Measurements from ENCODE around the gene PLN.

DNA sequence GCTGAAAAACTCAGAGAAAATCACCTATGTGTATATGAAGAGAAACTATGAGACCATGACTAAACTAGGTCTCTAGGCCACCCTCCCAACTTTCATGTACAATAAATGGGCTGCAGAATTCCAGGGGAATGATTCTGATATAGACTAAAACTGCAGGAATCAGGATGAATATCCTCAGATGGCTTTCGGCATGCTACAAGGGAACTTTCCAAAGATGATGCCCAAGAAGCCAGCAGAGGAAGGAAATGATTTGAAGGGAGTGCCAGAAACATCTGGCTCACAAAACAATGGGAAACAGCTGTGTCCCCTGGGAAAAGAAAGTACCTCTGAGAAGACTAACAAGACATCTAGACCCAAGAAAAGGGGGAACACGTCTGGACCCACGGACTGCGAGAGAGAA lies 41.1 kb downstream of the PLN start:
- TF ChIP-seq, protein P1, sequence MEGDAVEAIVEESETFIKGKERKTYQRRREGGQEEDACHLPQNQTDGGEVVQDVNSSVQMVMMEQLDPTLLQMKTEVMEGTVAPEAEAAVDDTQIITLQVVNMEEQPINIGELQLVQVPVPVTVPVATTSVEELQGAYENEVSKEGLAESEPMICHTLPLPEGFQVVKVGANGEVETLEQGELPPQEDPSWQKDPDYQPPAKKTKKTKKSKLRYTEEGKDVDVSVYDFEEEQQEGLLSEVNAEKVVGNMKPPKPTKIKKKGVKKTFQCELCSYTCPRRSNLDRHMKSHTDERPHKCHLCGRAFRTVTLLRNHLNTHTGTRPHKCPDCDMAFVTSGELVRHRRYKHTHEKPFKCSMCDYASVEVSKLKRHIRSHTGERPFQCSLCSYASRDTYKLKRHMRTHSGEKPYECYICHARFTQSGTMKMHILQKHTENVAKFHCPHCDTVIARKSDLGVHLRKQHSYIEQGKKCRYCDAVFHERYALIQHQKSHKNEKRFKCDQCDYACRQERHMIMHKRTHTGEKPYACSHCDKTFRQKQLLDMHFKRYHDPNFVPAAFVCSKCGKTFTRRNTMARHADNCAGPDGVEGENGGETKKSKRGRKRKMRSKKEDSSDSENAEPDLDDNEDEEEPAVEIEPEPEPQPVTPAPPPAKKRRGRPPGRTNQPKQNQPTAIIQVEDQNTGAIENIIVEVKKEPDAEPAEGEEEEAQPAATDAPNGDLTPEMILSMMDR (IDR thresholded peaks at IDR 0.05), result no peak
- no peak for TF ChIP-seq ZFX (IDR thresholded peaks at IDR 0.05; ENCODE audit: borderline replicate concordance)
